Measurements from ENCODE around the gene KLHL41. TPM values are rescaled to one million over a fixed set of nuclear protein-coding genes. Genes with fewer than 3 reads are reported as not detected.

Gene KLHL41
- total RNA-seq, 1 donor from 2014 or later = 163 TPM

- no peak overlapping the region for H3K4me3 ChIP-seq
Measured at GRCh38 chr2:169490834-169491233, 18.7 kb upstream of the KLHL41 start.

GRCh38 chr2:169491378-169491777 lies 18.1 kb upstream of the KLHL41 start:
- Histone ChIP-seq H3K4me3 (no peak overlapping the region), H3K4me1 (no peaks in the 10 kb centered on the region), H3K9me3 (replicated peaks) (no peaks in the 10 kb centered on the region), H3K27ac (replicated peaks) (no peak overlapping the region), H3K27me3 (ENCODE audit: low read depth) (no peaks in the 10 kb centered on the region), H3K36me3 (peaks cover 40% of the 10 kb centered on the region)
- TF ChIP-seq CTCF (IDR thresholded peaks at IDR 0.05; ENCODE audit: borderline replicate concordance) = no peak
- intact Hi-C loops (cut with micrococcal nuclease) = no loop called here
- no peak for DNase-seq

More at GRCh38 chr2:169490834-169491233, 18.7 kb upstream of the KLHL41 start:
- Histone ChIP-seq H3K27ac (replicated peaks) (no peak overlapping the region), H3K4me1 (no peaks in the 10 kb centered on the region), H3K27me3 (ENCODE audit: low read depth) (no peaks in the 10 kb centered on the region), H3K36me3 (peaks cover 38% of the 10 kb centered on the region), H3K9me3 (replicated peaks) (no peaks in the 10 kb centered on the region)
- TF ChIP-seq CTCF (IDR thresholded peaks at IDR 0.05; ENCODE audit: borderline replicate concordance) = no peak
- DNase-seq = no peak
- intact Hi-C loops (cut with micrococcal nuclease) = no loop called here

- Histone ChIP-seq H3K27ac (replicated peaks) (no peak overlapping the region), H3K9me3 (replicated peaks) (no peaks in the 10 kb centered on the region), H3K36me3 (peaks cover 34% of the 10 kb centered on the region), H3K4me3 (no peak overlapping the region), H3K4me1 (no peaks in the 10 kb centered on the region), H3K27me3 (ENCODE audit: low read depth) (no peaks in the 10 kb centered on the region)
- no peak for TF ChIP-seq CTCF (IDR thresholded peaks at IDR 0.05; ENCODE audit: borderline replicate concordance)
- intact Hi-C loops (cut with micrococcal nuclease) = no loop called here
- no peak for DNase-seq
Measured at GRCh38 chr2:169493360-169493759, 16.1 kb upstream of the KLHL41 start.

GRCh38 chr2:169495310-169495928 lies 14.1 kb upstream of the KLHL41 start:
- Histone ChIP-seq H3K27me3 (ENCODE audit: low read depth) (no peaks in the 10 kb centered on the region), H3K27ac (replicated peaks) (no peak overlapping the region), H3K4me1 (no peaks in the 10 kb centered on the region), H3K4me3 (no peak overlapping the region), H3K36me3 (peaks cover 33% of the 10 kb centered on the region), H3K9me3 (replicated peaks) (no peaks in the 10 kb centered on the region)
- no peak for TF ChIP-seq CTCF (IDR thresholded peaks at IDR 0.05; ENCODE audit: borderline replicate concordance)
- intact Hi-C loops (cut with micrococcal nuclease) = no loop called here
- DNase-seq = no peak

- H3K27ac ChIP-seq (replicated peaks) = no peak overlapping the region
- no peaks in the 10 kb centered on the region for H3K9me3 ChIP-seq (replicated peaks)
- intact Hi-C loops (cut with micrococcal nuclease) = no loop called here
- no peak for DNase-seq
- H3K36me3 ChIP-seq = peaks cover 50% of the 10 kb centered on the region
- no peak overlapping the region for H3K4me3 ChIP-seq
- no peaks in the 10 kb centered on the region for H3K27me3 ChIP-seq (ENCODE audit: low read depth)
- no peak for TF ChIP-seq CTCF (IDR thresholded peaks at IDR 0.05; ENCODE audit: borderline replicate concordance)
- H3K4me1 ChIP-seq = peaks cover 9% of the 10 kb centered on the region
Measured at GRCh38 chr2:169504651-169505050, 4.9 kb upstream of the KLHL41 start.

Measured in left ventricle myocardium inferior (tissue), 1 donor.